ENCODE measurements around the gene RAB21. TPM values are rescaled to one million over a fixed set of nuclear protein-coding genes. Genes with fewer than 3 reads are reported as not detected.

RAB21 gene
- total and polyA plus RNA-seq, 2 of the 4 experiments (the other 2 are of a cell fraction), result 13.8 to 15.0 TPM

GRCh38 chr12:71742998-71743397 lies 11.7 kb upstream of the RAB21 start:
- Histone ChIP-seq H2AK9ac (replicated peaks; ENCODE audit: low read depth, low read length, poor library complexity) (no peak overlapping the region), H3K18ac (ENCODE audit: low read depth, low read length) (no peak overlapping the region), H4K5ac (ENCODE audit: low read depth, low read length) (no peak overlapping the region), H3K27ac (ENCODE audit: insufficient read depth, low read length) (no peak overlapping the region), H3K4ac (ENCODE audit: low read depth, low read length) (no peak overlapping the region), H3K56ac (ENCODE audit: extremely low read depth, insufficient read depth, low read length) (no peak overlapping the region), H3K14ac (replicated peaks; ENCODE audit: low read depth, low read length) (no peak overlapping the region), H3K4me1 (ENCODE audit: control insufficient read depth, insufficient read depth, low read length) (no peaks in the 10 kb centered on the region), H2BK120ac (ENCODE audit: low read depth, low read length) (no peak overlapping the region), H3K9ac (ENCODE audit: low read depth, low read length) (no peak overlapping the region), H3K27me3 (ENCODE audit: control insufficient read depth, insufficient read depth, low read length) (peaks cover under 1% of the 10 kb centered on the region; the same call in 1 of the 2 replicates), H3K9me1 (ENCODE audit: insufficient read depth, low read length) (no peaks in the 10 kb centered on the region), H2AFZ (replicated peaks; ENCODE audit: low read length, poor library complexity) (no peak overlapping the region), H3K4me2 (ENCODE audit: low read depth, low read length) (no peak overlapping the region), H3K4me3 (ENCODE audit: insufficient read depth, low read depth, low read length) (no peak overlapping the region), H3K79me1 (ENCODE audit: low read depth in 1 of 2, low read length in 2 of 2) (no peaks in the 10 kb centered on the region), H2AK5ac (ENCODE audit: low read depth, low read length) (no peak overlapping the region), H2BK20ac (ENCODE audit: low read depth, low read length) (no peak overlapping the region), H2BK15ac (ENCODE audit: low read depth, low read length) (no peak overlapping the region), H3K9me3 (ENCODE audit: control insufficient read depth, insufficient read depth, low read length) (no peaks in the 10 kb centered on the region), H4K8ac (ENCODE audit: low read depth in 2 of 2, low read length in 2 of 2) (no peak overlapping the region), H3K36me3 (ENCODE audit: control insufficient read depth, insufficient read depth, low read length) (no peaks in the 10 kb centered on the region), H2BK5ac (ENCODE audit: low read depth, low read length, poor library complexity, severe bottlenecking) (no peak overlapping the region), H3K23ac (ENCODE audit: low read depth, low read length) (no peak overlapping the region), H4K20me1 (ENCODE audit: insufficient read depth, low read length) (no peaks in the 10 kb centered on the region), H4K91ac (ENCODE audit: insufficient read depth, low read depth, low read length) (no peak overlapping the region)
- dilution Hi-C loops (cut with HindIII; ENCODE audit: low sequenced_read_pairs, unreplicated experiment), result no loop called here
- TF ChIP-seq FOS (IDR thresholded peaks at IDR 0.05; ENCODE audit: low read depth, low read length) (no peak), RFX5 (IDR thresholded peaks at IDR 0.05; ENCODE audit: low read depth, low read length) (no peak), POLR2A (IDR thresholded peaks at IDR 0.05; ENCODE audit: low read depth, low read length) (no peak), RCOR1 (IDR thresholded peaks at IDR 0.05; ENCODE audit: insufficient replicate concordance, low read length) (no peak), RAD21 (IDR thresholded peaks at IDR 0.05; ENCODE audit: low read length) (no peak), MAFK (IDR thresholded peaks at IDR 0.05; ENCODE audit: low read depth, low read length) (no peak), CTCF (conservative IDR thresholded peaks at IDR 0.05; ENCODE audit: low read depth, low read length) (no peak), NFE2L2 (IDR thresholded peaks at IDR 0.05; ENCODE audit: low read depth, low read length) (no peak), MXI1 (IDR thresholded peaks at IDR 0.05; ENCODE audit: borderline replicate concordance, low read depth, low read length) (no peak), USF2 (IDR thresholded peaks at IDR 0.05; ENCODE audit: low read depth, low read length) (no peak)
- POLR2A ChIA-PET (ENCODE audit: unreplicated experiment), result no interaction called here
- WGBS, 2 experiments (ENCODE audit: extremely low coverage in 2 of 2, insufficient read length in 1 of 2), result no CpG with 5 or more reads among the region's 1 CpG
- in situ Hi-C loops (cut with MboI; ENCODE audit: low sequenced_read_pairs), result loop anchor here (10.0 kb wide), 1 partner anchor 328 kb away; no protein-coding TSS in a partner anchor
- ATAC-seq (ENCODE audit: low read depth), result no peak
- CTCF ChIA-PET, result no interaction called here
- BruUV-seq (replicated peaks), result no TSS peak
- intact Hi-C loops (cut with micrococcal nuclease), result loop anchor here (10.0 kb wide), 1 partner anchor 188 kb away; no protein-coding TSS in a partner anchor
- no peak for DNase-seq

All from IMR-90 (cell line).